HCT116 (cell line): ENCODE data around the gene FRZB.

Experiments
- CEBPB ChIP-seq: IDR thresholded peaks from 2 replicates; pipeline ENCODE4 v1.6.1; 2012; ENCODE audit warnings: low read depth
- EGR1 ChIP-seq: IDR thresholded peaks from 2 replicates; pipeline ENCODE4 v1.6.1; 2012; ENCODE audit warnings: low read depth
- EZH2 ChIP-seq: fragments of 200-600 bp; sonication (generic); IDR thresholded peaks from 2 replicates; pipeline ENCODE4 v1.6.1; 2017; ENCODE audit warnings: antibody characterized with exemption, mixed run types
- EZH2phosphoT487 ChIP-seq: fragments of 200-600 bp; IDR thresholded peaks from 2 replicates; pipeline ENCODE4 v1.6.1; 2018; ENCODE audit warnings: antibody characterized with exemption, borderline replicate concordance
- FOSL1 ChIP-seq: IDR thresholded peaks from 2 replicates; pipeline ENCODE4 v1.6.1; 2012; ENCODE audit warnings: low read depth
- POLR2A ChIP-seq: IDR thresholded peaks from 2 replicates; pipeline ENCODE4 v1.7.0; 2011; ENCODE audit warnings: borderline replicate concordance; ENCODE audit not compliant: insufficient read depth, insufficient read length; ENCODE audit errors: extremely low read depth
- POLR2AphosphoS5 ChIP-seq: IDR thresholded peaks from 2 replicates; pipeline ENCODE4 v1.6.1; 2011; ENCODE audit warnings: mild to moderate bottlenecking, low read depth, low read length, moderate library complexity
- REST ChIP-seq: IDR thresholded peaks from 2 replicates; pipeline ENCODE4 v1.6.1; 2012; ENCODE audit warnings: low read depth
- SIN3A ChIP-seq: IDR thresholded peaks from 2 replicates; pipeline ENCODE4 v1.6.1; 2012; ENCODE audit warnings: low read depth
- ZBTB33 ChIP-seq: IDR thresholded peaks from 2 replicates; pipeline ENCODE4 v1.6.1; 2011; ENCODE audit warnings: mild to moderate bottlenecking, low read length, moderate library complexity; ENCODE audit not compliant: insufficient replicate concordance; ENCODE audit errors: extremely low read depth
- ZFX ChIP-seq: fragments of 450-650 bp; IDR thresholded peaks from 2 replicates; pipeline ENCODE4 v1.6.1; 2017
- TF ChIP-seq, protein P1 (sequence below), 3 experiments: fragments of 200-600 bp in 1 of 3; sonication (generic) in 1 of 3; IDR thresholded peaks in 2 of 3; conservative IDR thresholded peaks in 1 of 3; 2 replicates each; pipeline ENCODE4 v1.5.1; 2012 to 2017; ENCODE audit warnings: low read depth in 2 of 3, low read length in 2 of 3, antibody characterized with exemption in 1 of 3, borderline replicate concordance in 1 of 3, control low read depth in 1 of 3, mild to moderate bottlenecking in 1 of 3, mixed read lengths in 1 of 3, mixed run types in 1 of 3, moderate library complexity in 1 of 3; ENCODE audit not compliant: insufficient read depth in 1 of 3
- TF ChIP-seq, protein P2 (sequence below): IDR thresholded peaks from 2 replicates; pipeline ENCODE4 v1.6.1; 2012

DNA sequence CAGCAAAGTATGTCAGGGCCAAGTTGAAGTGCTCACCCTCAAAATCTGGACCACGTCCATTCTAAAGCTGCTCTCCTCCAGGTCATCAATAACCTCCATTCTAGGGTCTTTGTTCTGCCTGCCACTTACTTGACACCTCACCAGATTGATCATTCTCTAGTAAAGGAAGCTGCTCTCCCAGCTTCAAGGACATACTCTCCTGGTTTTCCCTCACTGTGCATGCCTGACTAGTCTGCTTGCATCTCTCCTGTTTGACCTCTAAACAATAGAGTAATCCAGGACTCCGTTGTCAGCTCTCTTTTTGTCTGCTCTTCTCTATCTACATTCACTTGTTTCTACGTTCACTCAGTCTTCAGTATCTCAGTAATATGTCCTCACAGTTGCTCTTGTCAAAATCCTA is 59.1 kb downstream of the FRZB start:
- no peak for TF ChIP-seq POLR2AphosphoS5
- no peak for TF ChIP-seq POLR2A
- TF ChIP-seq EGR1 = no peak
- TF ChIP-seq, protein P1, sequence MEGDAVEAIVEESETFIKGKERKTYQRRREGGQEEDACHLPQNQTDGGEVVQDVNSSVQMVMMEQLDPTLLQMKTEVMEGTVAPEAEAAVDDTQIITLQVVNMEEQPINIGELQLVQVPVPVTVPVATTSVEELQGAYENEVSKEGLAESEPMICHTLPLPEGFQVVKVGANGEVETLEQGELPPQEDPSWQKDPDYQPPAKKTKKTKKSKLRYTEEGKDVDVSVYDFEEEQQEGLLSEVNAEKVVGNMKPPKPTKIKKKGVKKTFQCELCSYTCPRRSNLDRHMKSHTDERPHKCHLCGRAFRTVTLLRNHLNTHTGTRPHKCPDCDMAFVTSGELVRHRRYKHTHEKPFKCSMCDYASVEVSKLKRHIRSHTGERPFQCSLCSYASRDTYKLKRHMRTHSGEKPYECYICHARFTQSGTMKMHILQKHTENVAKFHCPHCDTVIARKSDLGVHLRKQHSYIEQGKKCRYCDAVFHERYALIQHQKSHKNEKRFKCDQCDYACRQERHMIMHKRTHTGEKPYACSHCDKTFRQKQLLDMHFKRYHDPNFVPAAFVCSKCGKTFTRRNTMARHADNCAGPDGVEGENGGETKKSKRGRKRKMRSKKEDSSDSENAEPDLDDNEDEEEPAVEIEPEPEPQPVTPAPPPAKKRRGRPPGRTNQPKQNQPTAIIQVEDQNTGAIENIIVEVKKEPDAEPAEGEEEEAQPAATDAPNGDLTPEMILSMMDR (IDR thresholded peaks at IDR 0.05 in 2 of 3, conservative IDR thresholded peaks at IDR 0.05 in 1 of 3; ENCODE audit: borderline replicate concordance in 1 of 3, insufficient read depth in 1 of 3, low read depth in 2 of 3, low read length in 2 of 3) = no peak
- no peak for TF ChIP-seq EZH2phosphoT487
- no peak for TF ChIP-seq ZBTB33
- no peak for TF ChIP-seq SIN3A
- no peak for TF ChIP-seq FOSL1
- no peak for TF ChIP-seq REST
- TF ChIP-seq EZH2 = no peak
- TF ChIP-seq CEBPB = no peak
- TF ChIP-seq, protein P2, sequence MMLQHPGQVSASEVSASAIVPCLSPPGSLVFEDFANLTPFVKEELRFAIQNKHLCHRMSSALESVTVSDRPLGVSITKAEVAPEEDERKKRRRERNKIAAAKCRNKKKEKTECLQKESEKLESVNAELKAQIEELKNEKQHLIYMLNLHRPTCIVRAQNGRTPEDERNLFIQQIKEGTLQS = no peak
- no peak for TF ChIP-seq ZFX
